Upper lobe of left lung (tissue), 4 donors: Measurements from ENCODE around the gene SNCG.
A peak's percentile ranks its signal among the peaks of the same experiment; 100 is the strongest.

ENCODE experiments used
- EP300 ChIP-seq, 4 donors: sonication (generic); formaldehyde crosslinking; IDR thresholded peaks; one replicate each; pipeline ENCODE4 v1.5.1; 2017; ENCODE audit warnings: antibody characterized with exemption in 4 of 4, control low read depth in 2 of 4
- POLR2AphosphoS5 ChIP-seq, 2 donors: sonication (generic); formaldehyde crosslinking; IDR thresholded peaks; one replicate each; pipeline ENCODE4 v1.5.1; 2017; ENCODE audit warnings: antibody characterized with exemption in 2 of 2
- TF ChIP-seq, protein P1 (sequence below), 6 experiments: fragments of 450-650 bp in 4 of 6; fragments of 200-600 bp in 2 of 6; sonication (generic) in 2 of 6; IDR thresholded peaks; one replicate each; pipeline ENCODE4 v1.5.1; 2016 to 2019; ENCODE audit warnings: antibody characterized with exemption in 6 of 6

DNA sequence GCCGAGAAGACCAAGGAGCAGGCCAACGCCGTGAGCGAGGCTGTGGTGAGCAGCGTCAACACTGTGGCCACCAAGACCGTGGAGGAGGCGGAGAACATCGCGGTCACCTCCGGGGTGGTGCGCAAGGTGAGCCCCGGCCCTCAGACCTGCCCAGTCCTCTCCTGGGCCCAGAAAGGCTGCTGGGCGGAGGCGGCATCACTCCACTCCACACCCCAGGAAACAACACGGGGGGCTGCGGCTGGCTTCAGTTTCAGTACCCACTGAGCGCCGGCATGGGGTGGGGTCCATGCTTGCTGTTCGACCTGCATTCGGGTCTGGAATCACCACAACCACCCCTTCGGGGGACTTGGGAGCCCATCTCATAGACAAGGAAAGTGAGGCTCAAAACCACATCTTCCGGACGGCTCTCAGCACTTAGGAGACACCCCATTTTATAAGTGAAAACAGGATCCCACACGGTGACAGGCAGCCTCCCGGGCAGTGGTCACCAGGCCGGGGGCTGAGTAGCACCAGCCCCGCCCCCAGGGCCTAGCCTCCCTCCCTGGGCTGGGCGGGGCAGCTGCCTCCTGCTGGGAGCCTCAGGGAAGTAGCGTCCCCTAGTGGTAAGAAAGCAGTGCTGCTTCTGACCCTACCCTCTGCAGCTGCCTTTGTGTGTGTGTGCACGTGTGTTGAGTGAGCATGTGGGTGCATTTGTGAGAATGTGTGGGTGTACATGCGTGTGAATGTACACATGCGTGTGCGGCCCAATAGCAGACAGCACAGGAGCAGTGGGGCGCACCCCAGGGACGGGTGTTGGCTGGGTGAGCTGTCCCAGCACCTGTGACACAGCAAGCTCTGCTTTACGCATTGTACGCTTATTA is 1.8 kb downstream of the SNCG start:
- TF ChIP-seq, protein P1, sequence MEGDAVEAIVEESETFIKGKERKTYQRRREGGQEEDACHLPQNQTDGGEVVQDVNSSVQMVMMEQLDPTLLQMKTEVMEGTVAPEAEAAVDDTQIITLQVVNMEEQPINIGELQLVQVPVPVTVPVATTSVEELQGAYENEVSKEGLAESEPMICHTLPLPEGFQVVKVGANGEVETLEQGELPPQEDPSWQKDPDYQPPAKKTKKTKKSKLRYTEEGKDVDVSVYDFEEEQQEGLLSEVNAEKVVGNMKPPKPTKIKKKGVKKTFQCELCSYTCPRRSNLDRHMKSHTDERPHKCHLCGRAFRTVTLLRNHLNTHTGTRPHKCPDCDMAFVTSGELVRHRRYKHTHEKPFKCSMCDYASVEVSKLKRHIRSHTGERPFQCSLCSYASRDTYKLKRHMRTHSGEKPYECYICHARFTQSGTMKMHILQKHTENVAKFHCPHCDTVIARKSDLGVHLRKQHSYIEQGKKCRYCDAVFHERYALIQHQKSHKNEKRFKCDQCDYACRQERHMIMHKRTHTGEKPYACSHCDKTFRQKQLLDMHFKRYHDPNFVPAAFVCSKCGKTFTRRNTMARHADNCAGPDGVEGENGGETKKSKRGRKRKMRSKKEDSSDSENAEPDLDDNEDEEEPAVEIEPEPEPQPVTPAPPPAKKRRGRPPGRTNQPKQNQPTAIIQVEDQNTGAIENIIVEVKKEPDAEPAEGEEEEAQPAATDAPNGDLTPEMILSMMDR (IDR thresholded peaks at IDR 0.05), result peak; percentile 77 to 94 (median 88)
- TF ChIP-seq POLR2AphosphoS5 (IDR thresholded peaks at IDR 0.05) (peak in 1 of 2 donors; percentile 7), EP300 (IDR thresholded peaks at IDR 0.05) (no peak)
